Skeletal muscle satellite cell (primary cell): Measurements from ENCODE around the gene SPTY2D1. TPM values are rescaled to one million over a fixed set of nuclear protein-coding genes. Genes with fewer than 3 reads are reported as not detected.
"Not testable (repeated sequence)": the region's sequence is repeated elsewhere in the genome, so short reads cannot be mapped to it uniquely, and the experiment has no call there.

Experiments used
- H3K27me3 ChIP-seq: 2 replicates; pipeline ENCODE4 v1.7.0; 2013; ENCODE audit warnings: low read length; ENCODE audit not compliant: control insufficient read depth, insufficient read depth
- H3K36me3 ChIP-seq: 2 replicates; pipeline ENCODE4 v1.7.0; 2013; ENCODE audit warnings: mild to moderate bottlenecking, control low read depth, low read length; ENCODE audit not compliant: insufficient read depth
- H3K4me1 ChIP-seq: 2 replicates; pipeline ENCODE4 v1.7.0; 2013; ENCODE audit warnings: low read length; ENCODE audit not compliant: control insufficient read depth, insufficient read depth
- H3K4me2 ChIP-seq: 2 replicates; pipeline ENCODE4 v1.7.0; 2013; ENCODE audit warnings: mild to moderate bottlenecking, low read length
- H3K4me3 ChIP-seq: 2 replicates; pipeline ENCODE4 v1.7.0; 2013; ENCODE audit warnings: low read length
- H3K9ac ChIP-seq: 2 replicates; pipeline ENCODE4 v1.7.0; 2013; ENCODE audit warnings: mild to moderate bottlenecking, low read depth, low read length, moderate library complexity
- H3K9me3 ChIP-seq: replicated peaks from 2 replicates; pipeline ENCODE4 v1.7.0; 2013; ENCODE audit warnings: mild to moderate bottlenecking, control low read depth, low read length
- total RNA-seq: library from RNA; depleted of rRNA; stranded (reverse); fragments of >200 nt; gene quantifications from 2 replicates; pipeline ENCODE4 v1.2.3, GENCODE V29; 2012; rRNA removed

Gene SPTY2D1
- 17.0 and 21.3 TPM in 2 replicates for total RNA-seq

GRCh38 chr11:18634140-18635032, at the start of gene SPTY2D1:
Gene SPTY2D1 (minus strand): TSS chr11:18634342. CDS start chr11:18634257, 85 bp downstream.
- peaks cover 3% of the 10 kb centered on the region for H3K27me3 ChIP-seq
- no peaks in the 10 kb centered on the region for H3K9me3 ChIP-seq
- peaks cover 5% of the 10 kb centered on the region for H3K4me1 ChIP-seq
- no peaks in the 10 kb centered on the region for H3K36me3 ChIP-seq
- peak within 1 kb of the TSS; percentile 95 for H3K9ac ChIP-seq
- peak within 1 kb of the TSS; percentile 92 for H3K4me2 ChIP-seq
- peak within 1 kb of the TSS; percentile 89 for H3K4me3 ChIP-seq

GRCh38 chr11:18682466-18682865, 48.3 kb upstream of the SPTY2D1 start:
- no peaks in the 10 kb centered on the region for H3K9me3 ChIP-seq
- no peak overlapping the region for H3K9ac ChIP-seq
- H3K4me3 ChIP-seq: no peak overlapping the region
- no peak overlapping the region for H3K4me2 ChIP-seq
- peaks cover 30% of the 10 kb centered on the region for H3K27me3 ChIP-seq
- no peaks in the 10 kb centered on the region for H3K36me3 ChIP-seq
- no peaks in the 10 kb centered on the region for H3K4me1 ChIP-seq

GRCh38 chr11:18681949-18682348, 47.8 kb upstream of the SPTY2D1 start:
- H3K9me3 ChIP-seq, H3K4me2 ChIP-seq, H3K4me1 ChIP-seq, H3K36me3 ChIP-seq, H3K9ac ChIP-seq, H3K4me3 ChIP-seq: not testable (repeated sequence)
- peaks cover 30% of the 10 kb centered on the region for H3K27me3 ChIP-seq

- no peaks in the 10 kb centered on the region for H3K4me1 ChIP-seq
- no peak overlapping the region for H3K9ac ChIP-seq
- H3K4me3 ChIP-seq: no peak overlapping the region
- H3K4me2 ChIP-seq: no peak overlapping the region
- H3K9me3 ChIP-seq: no peaks in the 10 kb centered on the region
- no peaks in the 10 kb centered on the region for H3K27me3 ChIP-seq
- no peaks in the 10 kb centered on the region for H3K36me3 ChIP-seq
Observed at GRCh38 chr11:18677560-18677959, 43.4 kb upstream of the SPTY2D1 start.

GRCh38 chr11:18676803-18677202, 42.7 kb upstream of the SPTY2D1 start:
- Histone ChIP-seq H3K4me1 (no peaks in the 10 kb centered on the region), H3K4me2 (no peak overlapping the region), H3K4me3 (no peak overlapping the region), H3K36me3 (no peaks in the 10 kb centered on the region), H3K9me3 (no peaks in the 10 kb centered on the region), H3K9ac (no peak overlapping the region), H3K27me3 (no peaks in the 10 kb centered on the region)

- H3K9ac ChIP-seq, H3K4me2 ChIP-seq, H3K4me3 ChIP-seq, H3K27me3 ChIP-seq, H3K4me1 ChIP-seq, H3K36me3 ChIP-seq, H3K9me3 ChIP-seq: not testable (repeated sequence)
Observed at GRCh38 chr11:18672209-18672608, 38.1 kb upstream of the SPTY2D1 start.

GRCh38 chr11:18671246-18671645, 37.1 kb upstream of the SPTY2D1 start:
- Histone ChIP-seq H3K4me1 (peaks cover 5% of the 10 kb centered on the region), H3K4me2 (no peak overlapping the region), H3K27me3 (peaks cover 4% of the 10 kb centered on the region), H3K9me3 (no peaks in the 10 kb centered on the region), H3K9ac (no peak overlapping the region), H3K36me3 (no peaks in the 10 kb centered on the region), H3K4me3 (no peak overlapping the region)

GRCh38 chr11:18669711-18670110, 35.6 kb upstream of the SPTY2D1 start:
- no peaks in the 10 kb centered on the region for H3K36me3 ChIP-seq
- H3K9me3 ChIP-seq: no peaks in the 10 kb centered on the region
- no peak overlapping the region for H3K4me2 ChIP-seq
- peaks cover 17% of the 10 kb centered on the region for H3K27me3 ChIP-seq
- no peak overlapping the region for H3K9ac ChIP-seq
- peaks cover 5% of the 10 kb centered on the region for H3K4me1 ChIP-seq
- no peak overlapping the region for H3K4me3 ChIP-seq

GRCh38 chr11:18669219-18669596, 35.1 kb upstream of the SPTY2D1 start:
- H3K4me2 ChIP-seq: no peak overlapping the region
- H3K27me3 ChIP-seq: peaks cover 17% of the 10 kb centered on the region
- H3K4me1 ChIP-seq: peaks cover 5% of the 10 kb centered on the region
- H3K9ac ChIP-seq: no peak overlapping the region
- H3K4me3 ChIP-seq: no peak overlapping the region
- H3K9me3 ChIP-seq: no peaks in the 10 kb centered on the region
- H3K36me3 ChIP-seq: no peaks in the 10 kb centered on the region

- peaks cover 5% of the 10 kb centered on the region for H3K4me1 ChIP-seq
- no peak overlapping the region for H3K4me3 ChIP-seq
- H3K4me2 ChIP-seq: no peak overlapping the region
Observed at GRCh38 chr11:18668131-18668530, 34.0 kb upstream of the SPTY2D1 start.

GRCh38 chr11:18665353-18665872, 31.3 kb upstream of the SPTY2D1 start:
- not testable (repeated sequence) for H3K36me3 ChIP-seq, H3K4me2 ChIP-seq, H3K4me1 ChIP-seq, H3K4me3 ChIP-seq, H3K9me3 ChIP-seq, H3K9ac ChIP-seq
- H3K27me3 ChIP-seq: peaks cover 16% of the 10 kb centered on the region

More at GRCh38 chr11:18668131-18668530, 34.0 kb upstream of the SPTY2D1 start:
- no peaks in the 10 kb centered on the region for H3K36me3 ChIP-seq
- no peak overlapping the region for H3K9ac ChIP-seq
- no peaks in the 10 kb centered on the region for H3K9me3 ChIP-seq
- peaks cover 17% of the 10 kb centered on the region for H3K27me3 ChIP-seq

GRCh38 chr11:18657673-18658072, 23.5 kb upstream of the SPTY2D1 start:
- Histone ChIP-seq H3K4me2 (no peak overlapping the region), H3K9ac (no peak overlapping the region), H3K36me3 (no peaks in the 10 kb centered on the region), H3K9me3 (no peaks in the 10 kb centered on the region), H3K4me1 (no peaks in the 10 kb centered on the region), H3K27me3 (peaks cover 3% of the 10 kb centered on the region), H3K4me3 (no peak overlapping the region)
